MG63 (cell line): Measurements from ENCODE around the gene KRT16. TPM values are rescaled to one million over a fixed set of nuclear protein-coding genes. Genes with fewer than 3 reads are reported as not detected.
"Not testable (repeated sequence)": the region's sequence is repeated elsewhere in the genome, so short reads cannot be mapped to it uniquely, and the experiment has no call there.

Experiments used
- DNase-seq: peaks from one replicate; pipeline ENCODE4 v3.0.0-alpha.2; 2020
- H3K27me3 ChIP-seq: fragments of 250-450 bp; sonication (Bioruptor Pico); 2 replicates; pipeline ENCODE4 v1.5.1; 2020; ENCODE audit warnings: mild to moderate bottlenecking, moderate library complexity
- H3K36me3 ChIP-seq: fragments of 250-450 bp; sonication (Bioruptor Pico); 2 replicates; pipeline ENCODE4 v1.5.1; 2020; ENCODE audit warnings: mild to moderate bottlenecking, moderate library complexity
- H3K4me3 ChIP-seq: fragments of 250-450 bp; sonication (Bioruptor Pico); 2 replicates; pipeline ENCODE4 v1.5.1; 2020; ENCODE audit warnings: mild to moderate bottlenecking, moderate library complexity
- H3K9me3 ChIP-seq: fragments of 250-450 bp; sonication (Bioruptor Pico); 2 replicates; pipeline ENCODE4 v1.5.1; 2020; ENCODE audit warnings: mild to moderate bottlenecking, moderate library complexity
- total RNA-seq: library from RNA; depleted of rRNA; stranded (reverse); fragments of >200 nt; shearing (Covaris generic); gene quantifications from 2 replicates; pipeline ENCODE4 v1.2.3, GENCODE V29; 2014; ENCODE audit warnings: low replicate concordance

The KRT16 gene
- total RNA-seq, 1 experiment from 2014 or later: not detected

- not testable (repeated sequence) for DNase-seq, H3K36me3 ChIP-seq, H3K4me3 ChIP-seq, H3K9me3 ChIP-seq, H3K27me3 ChIP-seq
Observed at GRCh38 chr17:41623184-41623861, 10.8 kb upstream of the KRT16 start.

- H3K27me3 ChIP-seq, H3K36me3 ChIP-seq, H3K9me3 ChIP-seq, DNase-seq, H3K4me3 ChIP-seq: not testable (repeated sequence)
Observed at GRCh38 chr17:41622340-41623183, 10.0 kb upstream of the KRT16 start.

GRCh38 chr17:41621916-41622315, 9.3 kb upstream of the KRT16 start:
- no peaks in the 10 kb centered on the region for H3K36me3 ChIP-seq
- no peaks in the 10 kb centered on the region for H3K9me3 ChIP-seq
- no peaks in the 10 kb centered on the region for H3K27me3 ChIP-seq
- no peak for DNase-seq
- no peak overlapping the region for H3K4me3 ChIP-seq

GRCh38 chr17:41621435-41621817, 8.9 kb upstream of the KRT16 start:
- not testable (repeated sequence) for DNase-seq, H3K27me3 ChIP-seq, H3K36me3 ChIP-seq

GRCh38 chr17:41620583-41621434, 8.2 kb upstream of the KRT16 start:
- Histone ChIP-seq H3K36me3 (no peaks in the 10 kb centered on the region), H3K9me3 (no peaks in the 10 kb centered on the region), H3K27me3 (no peaks in the 10 kb centered on the region), H3K4me3 (no peak overlapping the region)
- DNase-seq: no peak

More at GRCh38 chr17:41621435-41621817, 8.9 kb upstream of the KRT16 start:
- not testable (repeated sequence) for H3K9me3 ChIP-seq, H3K4me3 ChIP-seq

- H3K36me3 ChIP-seq, H3K27me3 ChIP-seq, H3K4me3 ChIP-seq, H3K9me3 ChIP-seq, DNase-seq: not testable (repeated sequence)
Observed at GRCh38 chr17:41619927-41620582, 7.5 kb upstream of the KRT16 start.

GRCh38 chr17:41619036-41619926, 6.7 kb upstream of the KRT16 start:
- H3K36me3 ChIP-seq: no peaks in the 10 kb centered on the region
- no peaks in the 10 kb centered on the region for H3K27me3 ChIP-seq
- H3K9me3 ChIP-seq: no peaks in the 10 kb centered on the region
- no peak overlapping the region for H3K4me3 ChIP-seq
- no peak for DNase-seq

- no peaks in the 10 kb centered on the region for H3K9me3 ChIP-seq
- DNase-seq: no peak
- H3K4me3 ChIP-seq: no peak overlapping the region
- H3K36me3 ChIP-seq: no peaks in the 10 kb centered on the region
- no peaks in the 10 kb centered on the region for H3K27me3 ChIP-seq
Observed at GRCh38 chr17:41618341-41619035, 5.9 kb upstream of the KRT16 start.

GRCh38 chr17:41617698-41618097, 5.1 kb upstream of the KRT16 start:
- Histone ChIP-seq H3K4me3 (no peak overlapping the region), H3K36me3 (no peaks in the 10 kb centered on the region), H3K9me3 (no peaks in the 10 kb centered on the region), H3K27me3 (no peaks in the 10 kb centered on the region)
- no peak for DNase-seq

GRCh38 chr17:41617136-41617535, 4.6 kb upstream of the KRT16 start:
- Histone ChIP-seq H3K9me3 (no peaks in the 10 kb centered on the region), H3K4me3 (no peak overlapping the region), H3K27me3 (no peaks in the 10 kb centered on the region), H3K36me3 (no peaks in the 10 kb centered on the region)
- DNase-seq: no peak

- not testable (repeated sequence) for H3K36me3 ChIP-seq, H3K4me3 ChIP-seq, DNase-seq, H3K27me3 ChIP-seq, H3K9me3 ChIP-seq
Observed at GRCh38 chr17:41616486-41616885, 3.9 kb upstream of the KRT16 start.

- no peak for DNase-seq
- H3K9me3 ChIP-seq: no peaks in the 10 kb centered on the region
- H3K27me3 ChIP-seq: no peaks in the 10 kb centered on the region
- H3K4me3 ChIP-seq: no peak overlapping the region
- H3K36me3 ChIP-seq: no peaks in the 10 kb centered on the region
Observed at GRCh38 chr17:41615454-41615853, 2.9 kb upstream of the KRT16 start.

GRCh38 chr17:41614767-41615166, 2.2 kb upstream of the KRT16 start:
- not testable (repeated sequence) for DNase-seq, H3K9me3 ChIP-seq, H3K27me3 ChIP-seq, H3K4me3 ChIP-seq, H3K36me3 ChIP-seq

GRCh38 chr17:41614098-41614497, 1.5 kb upstream of the KRT16 start:
- H3K27me3 ChIP-seq: no peaks in the 10 kb centered on the region
- no peak for DNase-seq
- H3K36me3 ChIP-seq: no peaks in the 10 kb centered on the region
- no peaks in the 10 kb centered on the region for H3K9me3 ChIP-seq
- no peak overlapping the region for H3K4me3 ChIP-seq

GRCh38 chr17:41613277-41614082, 913 bp upstream of the KRT16 start:
- H3K4me3 ChIP-seq: no peak overlapping the region
- DNase-seq: no peak
- no peaks in the 10 kb centered on the region for H3K9me3 ChIP-seq
- no peaks in the 10 kb centered on the region for H3K27me3 ChIP-seq
- H3K36me3 ChIP-seq: no peaks in the 10 kb centered on the region
